Gastroesophageal sphincter (tissue), 4 donors: ENCODE data around the gene AMN1. TPM values are rescaled to one million over a fixed set of nuclear protein-coding genes. Genes with fewer than 3 reads are reported as not detected.

Experiments used
- ATAC-seq: fragments of 150-250 bp; one replicate; pipeline ENCODE4 v1.9.1; 2016; ENCODE audit warnings: mild to moderate bottlenecking, moderate library complexity
- H3K27ac ChIP-seq, 4 donors: fragments of 200-600 bp; sonication (generic) in 3 of 4; 1 replicate in 3 of 4; 2 replicates in 1 of 4; pipeline ENCODE4 v1.5.1; 2016 to 2019
- H3K27me3 ChIP-seq: fragments of 200-600 bp; sonication (generic); one replicate; pipeline ENCODE4 v1.5.1; 2019
- H3K36me3 ChIP-seq, 2 donors: fragments of 200-600 bp; sonication (generic); one replicate each; pipeline ENCODE4 v1.5.1; 2019; ENCODE audit warnings: control low read depth in 1 of 2
- H3K4me1 ChIP-seq, 3 donors: fragments of 200-600 bp; sonication (generic); 1 replicate in 2 of 3; 2 replicates in 1 of 3; pipeline ENCODE4 v1.5.1; 2016 to 2019; ENCODE audit warnings: control low read depth in 2 of 3
- H3K4me3 ChIP-seq, 2 donors: fragments of 200-600 bp; sonication (generic); one replicate each; pipeline ENCODE4 v1.5.1; 2019; ENCODE audit warnings: mild to moderate bottlenecking in 1 of 2, moderate library complexity in 1 of 2
- H3K9me3 ChIP-seq, 3 donors: fragments of 200-600 bp; sonication (generic); one replicate each; pipeline ENCODE4 v1.5.1; 2017 to 2019; ENCODE audit warnings: control low read depth in 2 of 3
- EP300 ChIP-seq: sonication (generic); formaldehyde crosslinking; IDR thresholded peaks from one replicate; pipeline ENCODE4 v1.6.1; 2017; ENCODE audit warnings: antibody characterized with exemption, mild to moderate bottlenecking
- POLR2A ChIP-seq, 2 donors: fragments of 450-650 bp; IDR thresholded peaks; one replicate each; pipeline ENCODE4 v1.6.1; 2017; ENCODE audit warnings: antibody characterized with exemption in 2 of 2, mild to moderate bottlenecking in 2 of 2, moderate library complexity in 1 of 2
- POLR2AphosphoS5 ChIP-seq: sonication (generic); formaldehyde crosslinking; IDR thresholded peaks from one replicate; pipeline ENCODE4 v1.6.1; 2017; ENCODE audit warnings: antibody characterized with exemption
- WGBS, 2 donors: methylation state at CpG; one replicate each; pipeline ENCODE4 v1.1.5; 2018; ENCODE audit warnings: low coverage in 1 of 2; 5-methylcytosine and 5-hydroxymethylcytosine counted together
- total RNA-seq, 4 donors: library from RNA; depleted of rRNA; stranded (reverse); fragments of >200 nt; gene quantifications; one replicate each; pipeline ENCODE4 v1.1.0, GENCODE V29; 2016
- TF ChIP-seq, protein P1 (sequence below), 4 experiments: fragments of 200-600 bp in 2 of 4; fragments of 450-650 bp in 2 of 4; sonication (generic) in 1 of 4; IDR thresholded peaks; one replicate each; pipeline ENCODE4 v1.5.1; 2017 to 2019; ENCODE audit warnings: antibody characterized with exemption in 4 of 4, mild to moderate bottlenecking in 2 of 4, moderate library complexity in 2 of 4

Gene AMN1
- total RNA-seq, 4 donors from 2014 or later: 7.5 to 19.3 (median 9.6) TPM

DNA sequence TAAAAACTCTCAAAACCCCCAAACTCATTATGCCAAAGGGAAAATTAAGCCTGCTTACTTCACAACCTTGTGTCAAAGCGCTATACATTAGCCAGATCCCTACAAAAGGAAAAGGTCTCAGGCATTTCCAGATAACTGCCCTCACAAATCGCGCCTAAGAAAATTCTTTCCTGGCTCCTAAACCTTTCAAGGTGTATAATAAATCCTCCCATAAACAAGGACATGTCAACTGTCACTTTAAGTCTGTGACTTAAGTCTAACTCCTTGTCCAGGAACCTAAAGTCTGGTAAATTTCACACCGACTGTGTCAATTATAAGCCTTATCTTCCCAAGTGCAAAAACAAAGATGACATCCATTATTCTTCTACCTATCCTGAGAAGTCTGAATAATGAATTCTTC is 73.6 kb downstream of the AMN1 start:
- TF ChIP-seq, protein P1, sequence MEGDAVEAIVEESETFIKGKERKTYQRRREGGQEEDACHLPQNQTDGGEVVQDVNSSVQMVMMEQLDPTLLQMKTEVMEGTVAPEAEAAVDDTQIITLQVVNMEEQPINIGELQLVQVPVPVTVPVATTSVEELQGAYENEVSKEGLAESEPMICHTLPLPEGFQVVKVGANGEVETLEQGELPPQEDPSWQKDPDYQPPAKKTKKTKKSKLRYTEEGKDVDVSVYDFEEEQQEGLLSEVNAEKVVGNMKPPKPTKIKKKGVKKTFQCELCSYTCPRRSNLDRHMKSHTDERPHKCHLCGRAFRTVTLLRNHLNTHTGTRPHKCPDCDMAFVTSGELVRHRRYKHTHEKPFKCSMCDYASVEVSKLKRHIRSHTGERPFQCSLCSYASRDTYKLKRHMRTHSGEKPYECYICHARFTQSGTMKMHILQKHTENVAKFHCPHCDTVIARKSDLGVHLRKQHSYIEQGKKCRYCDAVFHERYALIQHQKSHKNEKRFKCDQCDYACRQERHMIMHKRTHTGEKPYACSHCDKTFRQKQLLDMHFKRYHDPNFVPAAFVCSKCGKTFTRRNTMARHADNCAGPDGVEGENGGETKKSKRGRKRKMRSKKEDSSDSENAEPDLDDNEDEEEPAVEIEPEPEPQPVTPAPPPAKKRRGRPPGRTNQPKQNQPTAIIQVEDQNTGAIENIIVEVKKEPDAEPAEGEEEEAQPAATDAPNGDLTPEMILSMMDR (IDR thresholded peaks at IDR 0.05): no peak
- TF ChIP-seq POLR2A (IDR thresholded peaks at IDR 0.05) (no peak), EP300 (no peak), POLR2AphosphoS5 (no peak)
- peaks cover 0 to 21% (median 3%) of the 10 kb centered on the region in 3 donors for H3K4me1 ChIP-seq
- no peaks in the 10 kb centered on the region for H3K27me3 ChIP-seq
- ATAC-seq: no peak
- H3K9me3 ChIP-seq: no peaks in the 10 kb centered on the region
- H3K4me3 ChIP-seq: no peak overlapping the region
- H3K36me3 ChIP-seq: no peaks in the 10 kb centered on the region
- WGBS, 2 donors: 49 to 52% methylated on average over 4 of the region's 4 CpGs
- H3K27ac ChIP-seq: no peak overlapping the region

DNA sequence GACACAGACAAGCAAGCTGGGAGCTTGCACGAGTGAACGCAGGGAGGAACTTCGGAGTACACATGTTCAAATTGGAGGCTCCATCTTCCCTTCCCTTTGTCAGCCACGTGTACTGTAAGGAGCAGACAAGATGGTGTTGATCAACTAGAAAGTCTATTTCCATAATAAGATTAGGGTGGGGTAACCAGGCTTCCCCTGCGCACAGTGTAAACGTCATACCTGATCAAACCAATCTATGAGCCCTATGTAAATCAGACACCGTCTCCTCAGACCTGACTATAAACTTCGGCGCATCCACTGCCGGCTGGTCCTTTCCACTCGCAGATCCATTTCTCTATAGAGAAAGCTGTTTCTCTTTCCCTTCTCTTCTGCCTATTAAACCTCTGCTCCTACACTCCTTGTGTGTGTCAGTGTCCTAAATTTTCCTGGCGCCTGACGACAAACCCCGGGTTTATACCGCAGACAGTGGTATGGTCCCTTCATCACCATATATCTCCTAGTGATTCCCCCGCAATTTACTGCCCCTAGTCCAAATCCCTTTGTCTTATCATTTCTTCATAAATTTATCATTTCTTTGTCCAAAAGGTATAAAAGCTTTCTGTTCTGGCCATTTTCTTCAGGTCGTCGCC is 76.8 kb downstream of the AMN1 start:
- Histone ChIP-seq H3K9me3 (no peaks in the 10 kb centered on the region), H3K4me1 (peaks cover 0 to 11% (median 3%) of the 10 kb centered on the region in 3 donors), H3K27ac (no peak overlapping the region), H3K36me3 (no peaks in the 10 kb centered on the region), H3K4me3 (no peak overlapping the region), H3K27me3 (no peaks in the 10 kb centered on the region)
- no peak for ATAC-seq
- TF ChIP-seq, protein P1 (IDR thresholded peaks at IDR 0.05): no peak
- TF ChIP-seq EP300: no peak
- no peak for TF ChIP-seq POLR2AphosphoS5
- TF ChIP-seq POLR2A (IDR thresholded peaks at IDR 0.05): no peak
- WGBS, 2 donors: 68 to 80% methylated on average over 16 to 18 of the region's 18 CpGs

DNA sequence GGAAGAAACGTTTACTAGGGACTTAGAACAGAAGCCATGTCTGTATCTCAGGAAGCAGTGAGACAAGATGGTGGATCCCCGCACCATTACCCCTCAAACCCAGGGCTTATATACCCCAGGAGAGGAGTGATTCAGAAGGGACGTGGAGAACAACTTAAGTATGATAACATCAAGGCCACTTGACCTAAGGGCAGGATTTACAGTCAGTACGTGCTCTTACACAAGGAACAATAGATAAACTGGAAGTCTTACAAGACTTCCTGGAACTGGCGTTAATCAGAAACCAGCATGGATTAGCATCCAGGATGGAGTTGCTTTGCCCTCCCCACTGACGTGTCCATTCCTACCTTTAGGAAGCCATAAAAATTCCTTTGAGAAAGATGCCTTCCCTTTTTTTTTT is 77.9 kb downstream of the AMN1 start:
- 67 to 70% methylated on average over 3 to 6 of the region's 6 CpGs for WGBS, 2 donors
- H3K4me3 ChIP-seq: no peak overlapping the region
- TF ChIP-seq POLR2A (IDR thresholded peaks at IDR 0.05) (no peak), POLR2AphosphoS5 (no peak), EP300 (no peak)
- TF ChIP-seq, protein P1 (IDR thresholded peaks at IDR 0.05): no peak
- no peak for ATAC-seq
- no peaks in the 10 kb centered on the region for H3K9me3 ChIP-seq
- no peak overlapping the region for H3K27ac ChIP-seq
- no peaks in the 10 kb centered on the region for H3K27me3 ChIP-seq
- H3K36me3 ChIP-seq: no peaks in the 10 kb centered on the region
- peaks cover 0 to 11% (median 3%) of the 10 kb centered on the region in 3 donors for H3K4me1 ChIP-seq

DNA sequence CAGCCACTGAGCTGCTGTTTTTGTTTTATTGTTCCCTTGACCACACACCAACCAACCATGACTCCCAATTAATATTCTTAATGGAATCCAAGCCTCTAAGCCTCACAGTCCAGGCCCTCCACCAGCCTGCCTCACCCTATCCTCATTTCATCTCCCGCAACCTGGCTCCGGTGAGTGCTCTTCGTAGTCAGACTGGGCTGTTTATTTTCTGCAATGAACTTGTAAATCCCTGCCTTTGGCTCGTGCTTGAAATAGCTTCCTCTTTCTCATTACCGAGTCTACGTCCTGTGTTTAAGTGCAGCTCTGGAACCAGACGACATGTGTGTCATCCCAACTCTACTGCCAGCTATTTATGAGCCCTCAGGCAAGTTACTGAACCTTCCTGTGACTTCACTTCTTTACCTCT is 81.7 kb downstream of the AMN1 start:
- 50 to 63% methylated on average over 7 of the region's 7 CpGs for WGBS, 2 donors
- no peak for ATAC-seq
- H3K27me3 ChIP-seq: no peaks in the 10 kb centered on the region
- TF ChIP-seq, protein P1 (IDR thresholded peaks at IDR 0.05): no peak
- no peak for TF ChIP-seq POLR2AphosphoS5
- TF ChIP-seq EP300: no peak
- no peak for TF ChIP-seq POLR2A (IDR thresholded peaks at IDR 0.05)
- no peak overlapping the region for H3K4me3 ChIP-seq
- H3K27ac ChIP-seq: no peak overlapping the region
- no peaks in the 10 kb centered on the region for H3K36me3 ChIP-seq
- H3K9me3 ChIP-seq: no peaks in the 10 kb centered on the region
- no peaks in the 10 kb centered on the region for H3K4me1 ChIP-seq

DNA sequence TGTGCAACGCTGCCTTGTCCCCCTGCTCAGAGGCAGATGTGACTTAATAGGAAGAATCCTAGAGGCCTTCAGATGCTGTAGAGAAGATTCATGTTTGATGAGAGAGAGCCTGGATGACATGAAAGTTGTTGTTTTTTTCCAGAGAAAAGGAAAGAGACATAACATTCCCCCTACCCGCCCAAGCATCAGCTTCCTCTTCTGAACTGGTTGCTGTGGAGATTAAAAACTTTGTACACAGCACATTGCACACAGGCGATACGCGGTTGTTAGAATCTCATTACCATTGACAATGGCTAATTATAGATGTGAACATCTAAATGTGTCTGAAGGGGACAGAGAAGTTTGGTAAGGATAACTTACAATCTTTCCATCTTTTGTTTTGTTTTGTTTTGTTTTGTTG is 82.9 kb downstream of the AMN1 start:
- H3K9me3 ChIP-seq: no peaks in the 10 kb centered on the region
- H3K27ac ChIP-seq: no peak overlapping the region
- no peak for ATAC-seq
- TF ChIP-seq, protein P1 (IDR thresholded peaks at IDR 0.05): no peak
- no peak for TF ChIP-seq POLR2A (IDR thresholded peaks at IDR 0.05)
- TF ChIP-seq EP300: no peak
- TF ChIP-seq POLR2AphosphoS5: no peak
- no peaks in the 10 kb centered on the region for H3K36me3 ChIP-seq
- no peaks in the 10 kb centered on the region for H3K4me1 ChIP-seq
- no peak overlapping the region for H3K4me3 ChIP-seq
- 53 to 62% methylated on average over 4 to 5 of the region's 5 CpGs for WGBS, 2 donors
- H3K27me3 ChIP-seq: no peaks in the 10 kb centered on the region
